Muscle of leg (tissue), 11 donors: ENCODE results near the gene RMDN3. TPM values are rescaled to one million over a fixed set of nuclear protein-coding genes. Genes with fewer than 3 reads are reported as not detected.

Experiments
- DNase-seq: peaks from one replicate; pipeline ENCODE4 v3.0.0; 2013
- H3K27ac ChIP-seq: one replicate; pipeline ENCODE4 v1.5.1; 2013; ENCODE audit warnings: mild to moderate bottlenecking, low read length, control low read depth
- H3K27me3 ChIP-seq: one replicate; pipeline ENCODE4 v1.6.1; 2013; ENCODE audit warnings: low read length; ENCODE audit not compliant: control insufficient read depth, insufficient read depth
- H3K36me3 ChIP-seq: one replicate; pipeline ENCODE4 v1.6.1; 2013; ENCODE audit warnings: low read length; ENCODE audit not compliant: control insufficient read depth, insufficient read depth
- H3K4me1 ChIP-seq: one replicate; pipeline ENCODE4 v1.6.1; 2013; ENCODE audit warnings: low read length; ENCODE audit not compliant: control insufficient read depth, insufficient read depth
- H3K4me3 ChIP-seq: one replicate; pipeline ENCODE4 v1.5.1; 2013; ENCODE audit warnings: low read length, control low read depth
- H3K9me3 ChIP-seq: replicated peaks from 2 replicates; pipeline ENCODE4 v1.6.1; 2013; ENCODE audit warnings: low read depth, low read length; ENCODE audit not compliant: control insufficient read depth
- WGBS: methylation state at CpG from one replicate; pipeline ENCODE4 v1.1.5; 2013; ENCODE audit warnings: missing lambda C conversion rate; ENCODE audit not compliant: insufficient coverage; 5-methylcytosine and 5-hydroxymethylcytosine counted together
- polyA plus RNA-seq, 8 donors: library from polyadenylated mRNA; unstranded; fragments of 120-200 nt; gene quantifications; one replicate each; pipeline versions ENCODE4 v1.2.1 to v1.2.3, GENCODE V29; 2013; ENCODE audit warnings: inconsistent platforms in 1 of 8, low replicate concordance in 1 of 8; ENCODE audit not compliant: insufficient read length in 8 of 8, insufficient read depth in 1 of 8
- total RNA-seq: library from RNA; stranded (reverse); fragments of 120-200 nt; gene quantifications from one replicate; pipeline ENCODE4 v1.2.4, GENCODE V29; 2013

The RMDN3 gene
- total and polyA plus RNA-seq, 9 donors: 12.7 to 31.2 (median 23.8) TPM

GRCh38 chr15:40751745-40752144 is 3.3 kb downstream of the RMDN3 start:
- Histone ChIP-seq H3K27me3 (no peaks in the 10 kb centered on the region), H3K4me3 (no peak overlapping the region), H3K4me1 (peaks cover 11% of the 10 kb centered on the region), H3K27ac (no peak overlapping the region), H3K36me3 (peaks cover 38% of the 10 kb centered on the region), H3K9me3 (no peaks in the 10 kb centered on the region)
- WGBS: 89% methylated on average over 3 of the region's 12 CpGs
- DNase-seq: no peak

GRCh38 chr15:40750885-40751284 is 4.2 kb downstream of the RMDN3 start:
- 100% methylated on average over 2 of the region's 4 CpGs for WGBS
- Histone ChIP-seq H3K36me3 (peaks cover 39% of the 10 kb centered on the region), H3K9me3 (no peaks in the 10 kb centered on the region), H3K27me3 (no peaks in the 10 kb centered on the region), H3K4me1 (peaks cover 10% of the 10 kb centered on the region), H3K27ac (no peak overlapping the region), H3K4me3 (no peak overlapping the region)
- no peak for DNase-seq

- Histone ChIP-seq H3K4me3 (no peak overlapping the region), H3K27me3 (no peaks in the 10 kb centered on the region), H3K9me3 (no peaks in the 10 kb centered on the region), H3K4me1 (peaks cover 4% of the 10 kb centered on the region), H3K36me3 (peaks cover 54% of the 10 kb centered on the region), H3K27ac (no peak overlapping the region)
- WGBS: no CpG with 5 or more reads among the region's 4 CpGs
- DNase-seq: no peak
Observed at GRCh38 chr15:40749151-40749630, 5.9 kb downstream of the RMDN3 start.

- no peaks in the 10 kb centered on the region for H3K27me3 ChIP-seq
- 71% methylated on average over 6 of the region's 7 CpGs for WGBS
- DNase-seq: no peak
- H3K4me1 ChIP-seq: peaks cover 2% of the 10 kb centered on the region
- peaks cover 65% of the 10 kb centered on the region for H3K36me3 ChIP-seq
- no peak overlapping the region for H3K4me3 ChIP-seq
- H3K9me3 ChIP-seq: no peaks in the 10 kb centered on the region
- H3K27ac ChIP-seq: no peak overlapping the region
Observed at GRCh38 chr15:40747685-40748631, 7.1 kb downstream of the RMDN3 start.

- no peaks in the 10 kb centered on the region for H3K27me3 ChIP-seq
- peaks cover 2% of the 10 kb centered on the region for H3K4me1 ChIP-seq
- no CpG with 5 or more reads among the region's 3 CpGs for WGBS
- DNase-seq: no peak
- H3K36me3 ChIP-seq: peaks cover 67% of the 10 kb centered on the region
- H3K9me3 ChIP-seq: no peaks in the 10 kb centered on the region
- no peak overlapping the region for H3K4me3 ChIP-seq
- no peak overlapping the region for H3K27ac ChIP-seq
Observed at GRCh38 chr15:40746916-40747418, 8.1 kb downstream of the RMDN3 start.

GRCh38 chr15:40744815-40745152 is 10.3 kb downstream of the RMDN3 start:
- no peaks in the 10 kb centered on the region for H3K27me3 ChIP-seq
- 66% methylated on average over 4 of the region's 5 CpGs for WGBS
- peaks cover 2% of the 10 kb centered on the region for H3K4me1 ChIP-seq
- no peak for DNase-seq
- H3K36me3 ChIP-seq: peaks cover 58% of the 10 kb centered on the region
- no peak overlapping the region for H3K27ac ChIP-seq
- no peaks in the 10 kb centered on the region for H3K9me3 ChIP-seq
- H3K4me3 ChIP-seq: no peak overlapping the region

GRCh38 chr15:40743921-40744814 is 10.9 kb downstream of the RMDN3 start:
- Histone ChIP-seq H3K4me3 (no peak overlapping the region), H3K9me3 (no peaks in the 10 kb centered on the region), H3K4me1 (peaks cover 2% of the 10 kb centered on the region), H3K27ac (no peak overlapping the region), H3K27me3 (no peaks in the 10 kb centered on the region), H3K36me3 (peaks cover 58% of the 10 kb centered on the region)
- 50% methylated on average over 6 of the region's 12 CpGs for WGBS
- DNase-seq: no peak

GRCh38 chr15:40743485-40743901 is 11.6 kb downstream of the RMDN3 start:
- Histone ChIP-seq H3K36me3 (peaks cover 61% of the 10 kb centered on the region), H3K27me3 (no peaks in the 10 kb centered on the region), H3K27ac (no peak overlapping the region), H3K9me3 (no peaks in the 10 kb centered on the region), H3K4me1 (peaks cover 2% of the 10 kb centered on the region), H3K4me3 (no peak overlapping the region)
- DNase-seq: no peak
- no CpG with 5 or more reads among the region's 2 CpGs for WGBS

- no peaks in the 10 kb centered on the region for H3K27me3 ChIP-seq
- H3K36me3 ChIP-seq: peaks cover 74% of the 10 kb centered on the region
- H3K4me3 ChIP-seq: no peak overlapping the region
- DNase-seq: no peak
- peaks cover 2% of the 10 kb centered on the region for H3K4me1 ChIP-seq
- no peak overlapping the region for H3K27ac ChIP-seq
- no peaks in the 10 kb centered on the region for H3K9me3 ChIP-seq
- WGBS: no CpG with 5 or more reads among the region's 2 CpGs
Observed at GRCh38 chr15:40739854-40740253, 15.2 kb downstream of the RMDN3 start.

- Histone ChIP-seq H3K27me3 (no peaks in the 10 kb centered on the region), H3K9me3 (no peaks in the 10 kb centered on the region), H3K36me3 (peaks cover 73% of the 10 kb centered on the region), H3K27ac (no peak overlapping the region), H3K4me1 (no peaks in the 10 kb centered on the region), H3K4me3 (no peak overlapping the region)
- DNase-seq: no peak
- 67% methylated on average over 1 of the region's 2 CpGs for WGBS
Observed at GRCh38 chr15:40739047-40739446, 16.0 kb downstream of the RMDN3 start.
